ENCODE measurements around the gene RPL37. TPM values are rescaled to one million over a fixed set of nuclear protein-coding genes. Genes with fewer than 3 reads are reported as not detected.
"Not testable (repeated sequence)": the region's sequence is repeated elsewhere in the genome, so short reads cannot be mapped to it uniquely, and the experiment has no call there.

The RPL37 gene
- total RNA-seq, 1 experiment from 2014 or later, result 1,038 TPM

DNA sequence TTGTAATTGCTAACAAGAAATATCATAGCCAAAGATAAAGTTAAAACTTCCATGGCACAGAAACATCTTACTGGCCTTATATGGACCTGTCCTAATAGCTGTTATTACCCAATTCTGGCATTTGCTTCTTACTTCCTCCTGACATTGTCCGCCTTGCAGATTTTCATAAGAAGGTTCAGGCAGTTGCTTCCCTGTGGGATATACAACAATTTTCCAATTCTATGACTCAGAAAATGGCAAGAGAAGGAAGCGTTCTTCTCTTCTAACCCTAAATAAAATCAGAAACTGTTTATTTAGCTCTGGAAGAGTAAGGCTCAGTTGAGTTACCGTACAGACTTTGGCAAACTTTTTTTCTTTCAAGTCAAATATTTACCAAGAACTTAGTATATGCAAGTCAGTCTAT, 38.5 kb downstream of the RPL37 start:
- Mint-ChIP-seq H3K4me1 (ENCODE audit: low read depth, unreplicated experiment) (peaks cover 9% of the 10 kb centered on the region), H3K4me3 (ENCODE audit: low read depth, unreplicated experiment) (peak overlapping the region; percentile 85), H3K9me3 (ENCODE audit: low read depth, unreplicated experiment) (no peaks in the 10 kb centered on the region), H3K27me3 (ENCODE audit: unreplicated experiment) (no peaks in the 10 kb centered on the region), H3K36me3 (ENCODE audit: insufficient read depth, unreplicated experiment) (peaks cover 50% of the 10 kb centered on the region), H3K27ac (ENCODE audit: unreplicated experiment) (peak overlapping the region; percentile 66)
- intact Hi-C loops (cut with micrococcal nuclease; ENCODE audit: unreplicated experiment), result loop anchor here (2.0 kb wide), 1 partner anchor 22 kb away; no protein-coding TSS in a partner anchor
- CTCF ChIA-PET, result interaction anchor here (0.7 kb wide), 1 partner anchor 21 kb away, joined by 4 read pairs; no protein-coding TSS in a partner anchor
- BruUV-seq (replicated peaks), result no TSS peak
- TF ChIP-seq, protein P1, sequence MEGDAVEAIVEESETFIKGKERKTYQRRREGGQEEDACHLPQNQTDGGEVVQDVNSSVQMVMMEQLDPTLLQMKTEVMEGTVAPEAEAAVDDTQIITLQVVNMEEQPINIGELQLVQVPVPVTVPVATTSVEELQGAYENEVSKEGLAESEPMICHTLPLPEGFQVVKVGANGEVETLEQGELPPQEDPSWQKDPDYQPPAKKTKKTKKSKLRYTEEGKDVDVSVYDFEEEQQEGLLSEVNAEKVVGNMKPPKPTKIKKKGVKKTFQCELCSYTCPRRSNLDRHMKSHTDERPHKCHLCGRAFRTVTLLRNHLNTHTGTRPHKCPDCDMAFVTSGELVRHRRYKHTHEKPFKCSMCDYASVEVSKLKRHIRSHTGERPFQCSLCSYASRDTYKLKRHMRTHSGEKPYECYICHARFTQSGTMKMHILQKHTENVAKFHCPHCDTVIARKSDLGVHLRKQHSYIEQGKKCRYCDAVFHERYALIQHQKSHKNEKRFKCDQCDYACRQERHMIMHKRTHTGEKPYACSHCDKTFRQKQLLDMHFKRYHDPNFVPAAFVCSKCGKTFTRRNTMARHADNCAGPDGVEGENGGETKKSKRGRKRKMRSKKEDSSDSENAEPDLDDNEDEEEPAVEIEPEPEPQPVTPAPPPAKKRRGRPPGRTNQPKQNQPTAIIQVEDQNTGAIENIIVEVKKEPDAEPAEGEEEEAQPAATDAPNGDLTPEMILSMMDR (IDR thresholded peaks at IDR 0.05; ENCODE audit: unreplicated experiment), result no peak
- DNase-seq, result no peak

DNA sequence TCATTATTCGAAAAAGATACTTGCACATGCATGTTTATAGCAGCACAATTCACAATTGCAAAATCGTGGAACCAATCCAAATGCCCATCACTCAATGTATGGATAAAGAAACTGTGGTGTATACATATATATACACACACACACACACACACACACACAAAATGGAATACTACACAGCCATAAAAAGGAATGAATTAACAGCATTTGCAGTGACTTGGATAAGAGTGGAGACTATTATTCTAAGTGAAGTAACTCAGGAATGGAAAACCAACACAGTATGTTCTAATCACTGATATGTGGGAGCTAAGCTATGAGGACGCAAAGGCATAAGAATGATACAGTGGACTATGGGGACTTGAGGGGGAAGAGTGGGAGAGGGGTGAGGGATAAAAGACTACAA, 40.1 kb downstream of the RPL37 start:
- CTCF ChIA-PET; H3K4me3 Mint-ChIP-seq (ENCODE audit: low read depth, unreplicated experiment); BruUV-seq (replicated peaks); H3K9me3 Mint-ChIP-seq (ENCODE audit: low read depth, unreplicated experiment); H3K27ac Mint-ChIP-seq (ENCODE audit: unreplicated experiment); intact Hi-C loops (cut with micrococcal nuclease; ENCODE audit: unreplicated experiment); H3K27me3 Mint-ChIP-seq (ENCODE audit: unreplicated experiment); DNase-seq: not testable (repeated sequence)
- Mint-ChIP-seq H3K4me1 (ENCODE audit: low read depth, unreplicated experiment) (peaks cover 17% of the 10 kb centered on the region), H3K36me3 (ENCODE audit: insufficient read depth, unreplicated experiment) (peaks cover 50% of the 10 kb centered on the region)

DNA sequence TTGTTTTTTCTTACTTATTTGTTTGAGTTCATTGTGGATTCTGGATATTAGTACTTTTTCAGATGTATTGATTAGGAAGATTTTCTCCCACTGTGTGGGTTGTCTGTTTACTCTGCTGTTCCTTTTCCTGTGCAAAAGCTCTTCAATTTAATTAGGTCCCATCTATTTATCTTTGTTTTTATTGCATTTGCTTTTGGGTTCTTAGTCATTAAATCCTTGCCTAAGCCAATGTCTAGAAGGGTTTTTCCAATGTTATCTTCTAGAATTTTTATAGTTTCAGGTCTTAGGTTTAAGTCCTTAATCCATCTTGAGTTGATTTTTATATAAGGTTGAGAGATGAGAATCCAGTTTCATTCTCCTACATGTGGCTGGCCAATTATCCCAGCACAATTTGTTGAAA, 40.7 kb downstream of the RPL37 start:
- H3K9me3 Mint-ChIP-seq (ENCODE audit: low read depth, unreplicated experiment); H3K4me3 Mint-ChIP-seq (ENCODE audit: low read depth, unreplicated experiment); DNase-seq; intact Hi-C loops (cut with micrococcal nuclease; ENCODE audit: unreplicated experiment); CTCF ChIA-PET; BruUV-seq (replicated peaks); H3K27me3 Mint-ChIP-seq (ENCODE audit: unreplicated experiment); H3K27ac Mint-ChIP-seq (ENCODE audit: unreplicated experiment): not testable (repeated sequence)
- peaks cover 14% of the 10 kb centered on the region for H3K4me1 Mint-ChIP-seq (ENCODE audit: low read depth, unreplicated experiment)
- H3K36me3 Mint-ChIP-seq (ENCODE audit: insufficient read depth, unreplicated experiment), result peaks cover 50% of the 10 kb centered on the region

DNA sequence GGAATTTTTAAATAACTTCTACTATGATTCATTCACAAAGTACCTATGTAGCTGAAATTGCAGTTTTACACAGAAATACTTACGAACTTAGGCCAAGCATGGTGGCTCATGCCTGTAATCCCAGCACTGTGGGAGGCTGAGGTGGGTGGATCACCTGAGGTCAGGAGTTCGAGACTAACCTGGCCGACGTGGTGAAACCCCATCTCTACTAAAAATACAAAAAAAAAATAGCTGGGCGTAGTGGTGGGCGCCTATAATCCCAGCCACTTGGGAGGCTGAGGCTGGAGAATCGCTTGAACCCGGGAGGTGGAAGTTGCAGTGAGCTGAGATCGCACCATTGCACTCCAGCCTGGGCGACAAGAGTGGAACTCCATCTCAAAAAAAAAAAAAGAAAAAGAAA, 42.3 kb downstream of the RPL37 start:
- intact Hi-C loops (cut with micrococcal nuclease; ENCODE audit: unreplicated experiment); H3K9me3 Mint-ChIP-seq (ENCODE audit: low read depth, unreplicated experiment); DNase-seq; H3K27me3 Mint-ChIP-seq (ENCODE audit: unreplicated experiment); CTCF ChIA-PET; BruUV-seq (replicated peaks); H3K27ac Mint-ChIP-seq (ENCODE audit: unreplicated experiment); H3K4me3 Mint-ChIP-seq (ENCODE audit: low read depth, unreplicated experiment): not testable (repeated sequence)
- Mint-ChIP-seq H3K36me3 (ENCODE audit: insufficient read depth, unreplicated experiment) (peaks cover 45% of the 10 kb centered on the region), H3K4me1 (ENCODE audit: low read depth, unreplicated experiment) (peaks cover 10% of the 10 kb centered on the region)

DNA sequence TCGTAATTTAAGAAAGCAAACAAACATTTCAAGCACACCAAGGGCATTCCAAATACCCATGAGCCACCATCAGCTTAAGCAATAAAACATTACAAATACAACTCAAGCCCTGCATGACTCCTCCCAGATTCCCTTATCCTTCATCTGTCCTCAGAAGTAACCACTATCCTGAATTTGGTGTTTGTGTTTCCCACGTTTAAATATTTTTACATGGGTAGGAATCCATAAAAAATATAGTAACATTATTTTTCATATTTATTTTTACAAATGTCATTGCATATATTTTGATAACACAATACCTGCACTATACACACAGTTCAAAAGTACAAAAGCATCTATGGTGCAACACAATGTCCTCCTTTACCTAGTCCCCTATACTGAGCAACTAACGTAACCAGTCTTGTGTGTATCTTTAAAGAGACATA, 43.3 kb downstream of the RPL37 start:
- Mint-ChIP-seq H3K4me1 (ENCODE audit: low read depth, unreplicated experiment) (peaks cover 10% of the 10 kb centered on the region), H3K36me3 (ENCODE audit: insufficient read depth, unreplicated experiment) (peaks cover 35% of the 10 kb centered on the region), H3K27ac (ENCODE audit: unreplicated experiment) (no peak overlapping the region), H3K9me3 (ENCODE audit: low read depth, unreplicated experiment) (no peaks in the 10 kb centered on the region), H3K27me3 (ENCODE audit: unreplicated experiment) (no peaks in the 10 kb centered on the region), H3K4me3 (ENCODE audit: low read depth, unreplicated experiment) (no peak overlapping the region)
- intact Hi-C loops (cut with micrococcal nuclease; ENCODE audit: unreplicated experiment), result no loop called here
- DNase-seq, result no peak
- CTCF ChIA-PET, result no interaction called here
- BruUV-seq (replicated peaks), result no TSS peak
- TF ChIP-seq, protein P1 (IDR thresholded peaks at IDR 0.05; ENCODE audit: unreplicated experiment), result no peak

DNA sequence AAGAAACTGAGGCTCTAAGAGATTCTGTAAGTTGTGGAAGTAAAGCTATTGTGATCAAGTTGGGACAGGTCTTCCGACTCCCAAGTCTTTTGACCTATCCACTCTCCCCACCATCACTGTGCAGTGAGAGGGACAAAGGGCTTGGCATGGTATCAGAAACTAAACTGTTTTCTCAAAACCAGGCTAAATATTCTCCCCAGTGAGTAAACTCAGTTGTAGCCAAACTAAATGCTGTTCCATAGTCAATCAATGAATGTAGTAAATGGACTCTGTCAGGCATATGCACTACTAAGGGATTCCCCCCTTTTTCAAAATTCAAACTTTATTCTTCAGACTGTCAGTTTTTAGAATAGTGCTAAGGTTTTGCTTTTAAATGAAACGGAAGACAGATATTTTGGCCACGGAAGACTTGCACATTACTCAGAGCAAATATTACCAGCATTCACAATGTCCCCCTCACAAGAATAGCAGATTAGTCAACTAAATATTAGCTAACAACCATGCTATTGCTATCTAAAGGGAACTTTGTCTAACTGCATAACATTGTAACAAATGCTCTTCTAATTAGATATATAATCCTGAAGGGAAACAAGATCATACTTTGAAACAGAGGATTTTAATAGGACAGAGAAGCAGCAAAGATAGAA, 44.0 kb downstream of the RPL37 start:
- Mint-ChIP-seq H3K27ac (ENCODE audit: unreplicated experiment) (peak overlapping the region; percentile 70), H3K9me3 (ENCODE audit: low read depth, unreplicated experiment) (no peaks in the 10 kb centered on the region), H3K4me1 (ENCODE audit: low read depth, unreplicated experiment) (peaks cover 15% of the 10 kb centered on the region), H3K4me3 (ENCODE audit: low read depth, unreplicated experiment) (peak overlapping the region; percentile 33), H3K27me3 (ENCODE audit: unreplicated experiment) (no peaks in the 10 kb centered on the region), H3K36me3 (ENCODE audit: insufficient read depth, unreplicated experiment) (peaks cover 29% of the 10 kb centered on the region)
- no TSS peak for BruUV-seq (replicated peaks)
- intact Hi-C loops (cut with micrococcal nuclease; ENCODE audit: unreplicated experiment), result no loop called here
- CTCF ChIA-PET, result interaction anchor here (0.6 to 0.7 kb wide), 2 partner anchors 21 to 52 kb away, joined by 6 read pairs; no protein-coding TSS in a partner anchor
- no peak for DNase-seq
- TF ChIP-seq, protein P1 (IDR thresholded peaks at IDR 0.05; ENCODE audit: unreplicated experiment), result no peak

DNA sequence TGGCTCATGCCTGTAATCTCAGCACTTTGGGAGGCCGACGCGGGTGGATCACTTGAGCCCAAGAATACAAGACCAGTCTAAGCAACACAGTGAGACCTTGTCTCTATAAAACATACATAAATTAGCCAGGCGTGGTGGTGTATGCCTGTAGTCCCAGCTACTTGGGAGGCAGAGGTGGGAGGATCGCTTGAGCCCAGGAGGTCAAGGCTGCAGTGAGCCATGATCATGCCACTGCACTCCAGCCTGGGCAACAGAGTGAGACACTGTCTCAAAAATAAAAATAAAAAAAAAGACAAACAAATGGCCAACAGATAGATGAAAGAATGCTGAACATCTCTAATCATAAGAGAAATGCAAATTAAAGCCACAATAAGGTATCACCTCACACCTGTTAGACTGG, 46.1 kb downstream of the RPL37 start:
- DNase-seq; H3K27me3 Mint-ChIP-seq (ENCODE audit: unreplicated experiment); BruUV-seq (replicated peaks); H3K27ac Mint-ChIP-seq (ENCODE audit: unreplicated experiment); H3K4me3 Mint-ChIP-seq (ENCODE audit: low read depth, unreplicated experiment); intact Hi-C loops (cut with micrococcal nuclease; ENCODE audit: unreplicated experiment); CTCF ChIA-PET; H3K9me3 Mint-ChIP-seq (ENCODE audit: low read depth, unreplicated experiment): not testable (repeated sequence)
- Mint-ChIP-seq H3K36me3 (ENCODE audit: insufficient read depth, unreplicated experiment) (peaks cover 23% of the 10 kb centered on the region), H3K4me1 (ENCODE audit: low read depth, unreplicated experiment) (peaks cover 31% of the 10 kb centered on the region)

All from Calu3 (cell line).